ENCODE measurements around the gene SMS.

DNA sequence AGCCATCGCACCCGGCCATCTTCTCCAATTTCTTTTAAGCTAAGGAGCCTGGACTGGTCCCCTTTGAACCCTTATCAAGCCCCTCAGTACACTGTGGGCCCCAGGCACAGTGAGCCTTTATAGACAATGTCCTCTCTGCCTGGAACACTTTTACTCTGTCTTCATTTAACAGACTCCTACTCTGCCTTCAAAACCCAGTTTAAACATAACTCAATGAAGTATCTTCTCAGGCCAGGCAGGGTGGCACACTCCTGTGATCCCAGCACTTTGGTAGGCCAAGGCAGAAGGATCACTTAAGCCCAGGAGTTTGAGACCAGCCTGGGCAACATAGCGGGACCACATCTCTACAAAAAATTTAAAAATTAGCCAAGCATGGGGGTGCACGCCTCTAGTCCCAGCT is 27.5 kb upstream of the SMS start:
- TF ChIP-seq CTCF (conservative IDR thresholded peaks at IDR 0.05) (no peak), EZH2 (IDR thresholded peaks at IDR 0.05; ENCODE audit: low read depth) (no peak)
